22Rv1 (cell line): Measurements from ENCODE around the gene FOXO6.

Experiments used
- CTCF ChIP-seq: fragments of 450-650 bp; IDR thresholded peaks from 2 replicates; pipeline ENCODE4 v1.5.1; 2017; ENCODE audit warnings: mild to moderate bottlenecking
- ZFX ChIP-seq: fragments of 450-650 bp; IDR thresholded peaks from 2 replicates; pipeline ENCODE4 v1.6.1; 2017; ENCODE audit warnings: antibody characterized with exemption, borderline replicate concordance

- TF ChIP-seq ZFX (no peak), CTCF (no peak)
Measured at GRCh38 chr1:41361495-41362356, 492 bp downstream of the FOXO6 start.
